ENCODE measurements around the gene LUZP4.
A peak's percentile ranks its signal among the peaks of the same experiment; 100 is the strongest.

Gene LUZP4

GRCh38 chrX:115261148-115261547 lies 28.4 kb upstream of the LUZP4 start:
- no peak for DNase-seq (ENCODE audit: extremely low read depth, low read depth)
- H3K4me3 ChIP-seq (replicated peaks; ENCODE audit: low read depth, low read length): no peak overlapping the region
- no peak for TF ChIP-seq CTCF (IDR thresholded peaks at IDR 0.05; ENCODE audit: low read depth, low read length, missing control alignments)

GRCh38 chrX:115264009-115264408 lies 25.5 kb upstream of the LUZP4 start:
- DNase-seq (ENCODE audit: extremely low read depth, low read depth): no peak
- no peak for TF ChIP-seq CTCF (IDR thresholded peaks at IDR 0.05; ENCODE audit: low read depth, low read length, missing control alignments)
- no peak overlapping the region for H3K4me3 ChIP-seq (replicated peaks; ENCODE audit: low read depth, low read length)

GRCh38 chrX:115266300-115266699 lies 23.2 kb upstream of the LUZP4 start:
- no peak for TF ChIP-seq CTCF (IDR thresholded peaks at IDR 0.05; ENCODE audit: low read depth, low read length, missing control alignments)
- DNase-seq (ENCODE audit: extremely low read depth, low read depth): no peak
- no peak overlapping the region for H3K4me3 ChIP-seq (replicated peaks; ENCODE audit: low read depth, low read length)

GRCh38 chrX:115268421-115268820 lies 21.1 kb upstream of the LUZP4 start:
- DNase-seq (ENCODE audit: extremely low read depth, low read depth): no peak
- TF ChIP-seq CTCF (IDR thresholded peaks at IDR 0.05; ENCODE audit: low read depth, low read length, missing control alignments): peak; percentile 18
- H3K4me3 ChIP-seq (replicated peaks; ENCODE audit: low read depth, low read length): no peak overlapping the region

GRCh38 chrX:115269051-115269683 lies 20.3 kb upstream of the LUZP4 start:
- DNase-seq (ENCODE audit: extremely low read depth, low read depth): no peak
- no peak overlapping the region for H3K4me3 ChIP-seq (replicated peaks; ENCODE audit: low read depth, low read length)
- no peak for TF ChIP-seq CTCF (IDR thresholded peaks at IDR 0.05; ENCODE audit: low read depth, low read length, missing control alignments)

- TF ChIP-seq CTCF (IDR thresholded peaks at IDR 0.05; ENCODE audit: low read depth, low read length, missing control alignments): no peak
Measured at GRCh38 chrX:115284877-115285276, 4.6 kb upstream of the LUZP4 start.

GRCh38 chrX:115297189-115297588 lies 7.7 kb downstream of the LUZP4 start:
- H3K4me3 ChIP-seq (replicated peaks; ENCODE audit: low read depth, low read length): no peak overlapping the region
- TF ChIP-seq CTCF (IDR thresholded peaks at IDR 0.05; ENCODE audit: low read depth, low read length, missing control alignments): no peak
- no peak for DNase-seq (ENCODE audit: extremely low read depth, low read depth)

More at GRCh38 chrX:115284877-115285276, 4.6 kb upstream of the LUZP4 start:
- no peak for DNase-seq (ENCODE audit: extremely low read depth, low read depth)
- H3K4me3 ChIP-seq (replicated peaks; ENCODE audit: low read depth, low read length): no peak overlapping the region
